Peyer's patch (tissue), 4 donors: ENCODE measurements around the gene SLC6A17.

ENCODE experiments used
- CTCF ChIP-seq, 6 experiments: fragments of 450-650 bp in 4 of 6; fragments of 200-600 bp in 2 of 6; sonication (generic) in 1 of 6; IDR thresholded peaks; one replicate each; pipeline ENCODE4 v1.5.1; 2017 to 2019; ENCODE audit warnings: antibody characterized with exemption in 6 of 6, mild to moderate bottlenecking in 3 of 6, moderate library complexity in 1 of 6
- POLR2A ChIP-seq, 2 donors: fragments of 450-650 bp; IDR thresholded peaks; one replicate each; pipeline ENCODE4 v1.5.1; 2017; ENCODE audit warnings: antibody characterized with exemption in 2 of 2, mild to moderate bottlenecking in 2 of 2, moderate library complexity in 2 of 2

DNA sequence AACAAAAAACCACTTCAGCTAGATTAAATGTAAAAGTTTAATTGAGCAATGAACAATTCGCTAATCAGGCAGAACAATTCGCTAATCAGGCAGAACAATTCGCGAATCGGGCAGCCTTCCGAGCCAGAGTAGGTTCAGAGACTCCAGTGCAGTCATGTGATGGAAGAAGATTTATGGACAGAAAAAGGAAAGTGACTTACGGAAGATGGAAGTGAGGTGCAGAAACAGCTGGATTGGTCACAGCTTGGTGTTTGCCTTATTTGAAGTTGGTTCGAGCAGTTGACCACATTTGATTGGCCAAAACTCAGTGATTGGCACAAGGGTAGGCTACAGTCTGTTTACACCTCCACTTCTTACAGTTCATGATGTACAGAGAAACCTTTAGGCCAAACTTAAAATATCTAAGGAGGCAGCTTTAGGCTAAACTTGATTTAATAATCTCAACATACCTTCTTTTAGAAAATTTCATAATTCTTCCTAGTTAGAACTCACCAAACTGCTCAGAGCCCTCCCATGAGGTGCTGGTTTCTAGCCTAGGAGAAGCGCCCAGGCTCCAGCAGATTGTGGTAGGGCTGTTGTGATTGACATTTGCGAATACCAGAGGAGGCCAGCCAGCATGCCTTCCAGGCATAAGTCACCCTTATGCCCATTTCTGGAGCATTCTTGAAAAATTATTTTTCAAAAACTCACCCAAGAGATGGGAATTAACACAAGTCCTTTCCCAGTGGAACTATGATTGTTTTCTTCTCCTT is 37.0 kb downstream of the SLC6A17 start:
- TF ChIP-seq CTCF (IDR thresholded peaks at IDR 0.05): no peak
- no peak for TF ChIP-seq POLR2A (IDR thresholded peaks at IDR 0.05)
